Progenitor cell of endocrine pancreas (in vitro differentiated cells): ENCODE data around the gene NMNAT2. TPM values are rescaled to one million over a fixed set of nuclear protein-coding genes. Genes with fewer than 3 reads are reported as not detected.

Source experiments
- DNase-seq: peaks from one replicate; pipeline ENCODE4 v3.0.0; 2021; ENCODE audit warnings: low spot score; ENCODE audit not compliant: unreplicated experiment
- H3K27ac Mint-ChIP-seq: 2 replicates; pipeline ENCODE4 v1.8.0; 2021; ENCODE audit warnings: mild to moderate bottlenecking, moderate library complexity, mixed read lengths
- H3K27me3 Mint-ChIP-seq: 2 replicates; pipeline ENCODE4 v1.8.0; 2021; ENCODE audit warnings: mixed read lengths
- H3K36me3 Mint-ChIP-seq: 2 replicates; pipeline ENCODE4 v1.8.0; 2022; ENCODE audit warnings: mixed read lengths; ENCODE audit not compliant: insufficient read depth
- H3K4me1 Mint-ChIP-seq: 2 replicates; pipeline ENCODE4 v1.8.0; 2021; ENCODE audit warnings: low read depth, mixed read lengths
- H3K4me3 Mint-ChIP-seq: 2 replicates; pipeline ENCODE4 v1.8.0; 2021; ENCODE audit warnings: low read depth, mild to moderate bottlenecking, moderate library complexity, mixed read lengths
- H3K9me3 Mint-ChIP-seq: 2 replicates; pipeline ENCODE4 v1.8.0; 2021; ENCODE audit warnings: low read depth, mixed read lengths
- CTCF ChIP-seq: fragments of 200-600 bp; sonication (generic); IDR thresholded peaks from one replicate; pipeline ENCODE4 v1.5.0; 2021; ENCODE audit warnings: antibody characterized with exemption, mild to moderate bottlenecking; ENCODE audit not compliant: unreplicated experiment
- total RNA-seq: library from RNA; stranded (reverse); gene quantifications from 2 replicates; pipeline ENCODE4 v1.2.1, GENCODE V29; 2021

The NMNAT2 gene
- total RNA-seq, 1 donor from 2014 or later: 3.1 TPM

DNA sequence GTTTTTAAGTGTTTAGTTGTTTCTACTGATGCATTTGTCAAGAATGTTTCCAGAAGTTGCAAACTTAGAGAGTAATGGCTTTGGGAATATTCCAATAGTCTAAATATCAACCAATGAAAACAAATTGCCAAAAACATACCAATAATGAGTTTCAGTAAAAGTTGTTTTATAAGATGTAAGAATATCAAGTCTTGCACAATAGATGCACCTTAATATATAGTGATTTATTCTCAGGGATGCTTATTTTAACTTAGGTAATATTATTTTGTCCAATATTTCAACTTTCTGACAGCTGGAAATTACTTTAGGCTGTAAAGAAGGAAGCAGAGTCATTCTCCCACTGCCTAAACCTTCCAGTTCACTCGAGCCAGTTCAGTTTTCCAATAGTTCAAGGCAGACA lies 5.4 kb upstream of the NMNAT2 start:
- TF ChIP-seq CTCF: no peak
- no peak for DNase-seq
- H3K4me1 Mint-ChIP-seq: peaks cover 7% of the 10 kb centered on the region
- H3K4me3 Mint-ChIP-seq: no peak overlapping the region
- H3K27me3 Mint-ChIP-seq: peaks cover 12% of the 10 kb centered on the region
- no peaks in the 10 kb centered on the region for H3K36me3 Mint-ChIP-seq
- peaks cover 4% of the 10 kb centered on the region for H3K9me3 Mint-ChIP-seq
- H3K27ac Mint-ChIP-seq: no peak overlapping the region

GRCh38 chr1:183419399-183419798 lies 1.2 kb upstream of the NMNAT2 start:
- no peak overlapping the region for H3K27ac Mint-ChIP-seq
- peaks cover 44% of the 10 kb centered on the region for H3K27me3 Mint-ChIP-seq

GRCh38 chr1:183418696-183419095 lies 516 bp upstream of the NMNAT2 start:
- peaks cover 44% of the 10 kb centered on the region for H3K27me3 Mint-ChIP-seq
- no peak for TF ChIP-seq CTCF
- peaks cover 19% of the 10 kb centered on the region for H3K4me1 Mint-ChIP-seq
- no peaks in the 10 kb centered on the region for H3K9me3 Mint-ChIP-seq
- H3K4me3 Mint-ChIP-seq: peak overlapping the region; percentile 75
- H3K27ac Mint-ChIP-seq: no peak overlapping the region
- DNase-seq: no peak
- no peaks in the 10 kb centered on the region for H3K36me3 Mint-ChIP-seq

More at GRCh38 chr1:183419399-183419798, 1.2 kb upstream of the NMNAT2 start:
- H3K9me3 Mint-ChIP-seq: no peaks in the 10 kb centered on the region
- no peak for TF ChIP-seq CTCF
- no peak for DNase-seq
- no peak overlapping the region for H3K4me3 Mint-ChIP-seq
- H3K4me1 Mint-ChIP-seq: peaks cover 19% of the 10 kb centered on the region
- no peaks in the 10 kb centered on the region for H3K36me3 Mint-ChIP-seq

DNA sequence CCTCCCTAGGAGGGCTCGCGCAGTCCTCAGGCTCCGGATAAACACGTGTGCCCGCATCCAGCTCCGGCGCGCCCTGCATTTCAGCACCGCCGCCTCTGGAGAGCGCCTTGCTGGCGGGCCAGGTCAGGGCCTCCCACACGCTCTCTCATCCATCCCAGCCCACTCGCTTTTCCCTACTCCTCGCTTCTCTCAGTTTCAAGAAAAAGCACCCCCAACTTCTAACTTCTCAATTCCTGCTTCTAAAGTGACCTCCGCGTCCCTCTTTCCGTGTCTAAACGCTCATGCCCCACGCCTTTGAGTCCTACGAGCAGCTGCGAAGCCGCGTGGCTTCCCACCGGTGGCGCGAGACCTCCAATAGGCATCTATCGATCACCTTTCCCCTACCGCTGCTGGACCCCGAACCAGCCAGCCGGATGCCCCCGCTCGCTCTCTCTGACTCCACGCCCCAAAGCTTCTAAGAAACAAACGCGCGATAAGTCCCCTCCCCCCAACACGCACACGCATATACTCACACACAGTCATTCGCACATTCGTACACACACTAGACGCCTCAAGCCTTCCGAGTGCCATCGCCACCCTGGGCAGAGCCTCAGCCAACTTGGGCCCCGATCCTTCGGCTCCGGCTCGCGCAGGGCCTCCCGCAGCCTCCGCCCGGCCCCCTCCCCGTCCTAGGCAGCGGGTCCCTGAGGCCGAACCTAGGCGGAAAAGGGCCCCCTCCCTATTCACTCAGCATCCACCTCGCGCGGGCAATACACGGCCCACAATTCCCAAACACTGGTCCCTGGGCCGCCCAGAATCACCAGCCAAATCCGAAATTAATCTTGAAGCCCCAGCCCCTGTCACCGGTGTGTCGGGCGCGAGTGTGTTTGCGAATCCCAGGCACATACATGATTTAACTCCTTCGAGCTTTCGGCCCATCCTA lies 1.1 kb downstream of the NMNAT2 start:
- DNase-seq: peak; percentile 81

DNA sequence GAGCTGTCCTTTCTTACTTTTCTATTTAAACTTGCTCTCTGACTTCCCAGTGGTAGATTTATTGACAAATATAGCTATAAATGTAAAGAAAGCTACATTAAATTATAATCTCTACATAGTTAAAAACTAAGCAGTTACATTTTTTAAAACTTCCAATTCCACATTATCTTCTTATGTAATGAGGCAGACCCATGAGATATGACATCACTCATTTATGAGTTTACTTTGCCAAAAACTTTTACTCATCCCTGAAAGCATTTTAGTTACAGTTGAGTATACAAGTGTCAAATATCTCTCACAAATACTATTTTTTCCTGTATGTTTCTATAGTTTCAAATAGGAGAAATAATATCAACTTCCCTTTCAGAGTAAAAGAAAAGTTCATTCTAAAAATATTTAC lies 3.8 kb downstream of the NMNAT2 start:
- TF ChIP-seq CTCF: no peak
- H3K27me3 Mint-ChIP-seq: peaks cover 39% of the 10 kb centered on the region
- no peaks in the 10 kb centered on the region for H3K9me3 Mint-ChIP-seq
- no peak for DNase-seq
- H3K4me1 Mint-ChIP-seq: peaks cover 15% of the 10 kb centered on the region
- H3K4me3 Mint-ChIP-seq: no peak overlapping the region
- H3K36me3 Mint-ChIP-seq: no peaks in the 10 kb centered on the region
- H3K27ac Mint-ChIP-seq: no peak overlapping the region

More for the DNA sequence above, 1.1 kb downstream of the NMNAT2 start:
- H3K4me3 Mint-ChIP-seq: peak overlapping the region; percentile 75
- H3K9me3 Mint-ChIP-seq: no peaks in the 10 kb centered on the region
- peak overlapping the region; percentile 59 for H3K27ac Mint-ChIP-seq
- peaks cover 44% of the 10 kb centered on the region for H3K27me3 Mint-ChIP-seq
- TF ChIP-seq CTCF: no peak
- H3K36me3 Mint-ChIP-seq: no peaks in the 10 kb centered on the region
- peaks cover 19% of the 10 kb centered on the region for H3K4me1 Mint-ChIP-seq
